GM19025 (cell line): ENCODE data around the gene JARID2.

ENCODE experiments used
- ATAC-seq: cut with Tn5 transposase; IDR thresholded peaks from one replicate; pipeline ENCODE4 v1.9.1; 2021; ENCODE audit warnings: mild to moderate bottlenecking, low read depth, moderate library complexity; ENCODE audit not compliant: unreplicated experiment

Gene JARID2

GRCh38 chr6:15263780-15264374 lies 18.0 kb downstream of the JARID2 start:
- ATAC-seq = no peak

DNA sequence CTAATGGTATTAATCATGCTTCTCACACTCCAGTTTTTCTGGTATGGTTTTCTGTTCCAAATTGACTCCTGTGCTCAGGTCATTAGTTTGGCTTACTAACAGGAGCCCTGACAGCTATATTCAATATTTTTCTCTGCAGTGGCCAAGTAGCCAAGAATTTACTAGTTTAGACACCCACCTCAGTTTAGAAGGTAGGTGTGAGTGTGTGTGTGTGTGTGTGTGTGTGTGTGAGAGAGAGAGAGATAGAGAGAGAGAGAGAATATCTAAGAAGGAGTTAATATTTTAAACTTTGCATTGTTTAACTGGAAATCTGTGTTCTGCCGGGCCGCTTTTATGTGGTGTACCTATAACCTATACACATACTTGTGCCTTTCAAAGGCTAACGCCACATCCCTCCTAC lies 18.5 kb downstream of the JARID2 start:
- ATAC-seq = no peak

DNA sequence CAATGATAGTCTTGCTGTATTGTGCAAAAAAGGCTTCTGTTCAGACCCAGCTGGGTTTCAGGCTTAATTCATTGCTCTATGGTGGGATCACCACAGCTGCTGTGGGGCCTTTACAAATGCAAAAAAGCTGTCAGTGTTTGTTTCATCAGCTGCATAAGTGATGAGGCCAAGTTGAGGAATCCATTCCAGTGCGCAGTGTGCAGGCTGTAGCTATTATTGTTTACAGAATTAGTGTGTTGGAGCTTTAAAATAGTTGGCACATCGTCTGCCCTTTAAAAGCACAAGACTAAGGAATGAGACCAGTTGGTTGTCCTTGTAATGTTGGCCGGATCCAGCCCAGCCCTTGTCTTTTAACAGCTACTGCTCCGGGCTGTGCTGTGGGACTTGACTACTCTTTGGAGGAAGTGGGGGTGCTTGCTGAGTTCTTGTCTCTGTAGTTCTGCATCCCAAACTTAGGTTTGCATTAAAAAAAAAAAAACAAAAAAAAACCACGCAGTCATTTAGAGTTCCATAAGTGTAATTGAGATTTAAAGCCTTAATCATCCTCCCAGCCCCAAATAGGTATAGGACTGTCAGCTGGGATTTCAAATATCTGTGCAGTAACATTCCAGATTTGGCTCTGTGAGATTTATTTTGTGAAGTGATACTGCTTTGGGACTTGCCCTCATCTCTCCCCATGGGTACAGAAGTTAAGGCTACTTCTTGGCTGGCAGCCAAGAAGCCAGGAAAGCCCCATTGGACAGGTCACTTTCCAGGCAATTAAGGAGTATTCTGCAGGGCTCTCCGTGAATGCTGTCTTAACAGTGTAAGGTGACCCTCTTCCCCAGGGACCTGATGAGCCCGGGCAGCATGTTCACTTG lies 19.3 kb downstream of the JARID2 start:
- ATAC-seq = no peak

DNA sequence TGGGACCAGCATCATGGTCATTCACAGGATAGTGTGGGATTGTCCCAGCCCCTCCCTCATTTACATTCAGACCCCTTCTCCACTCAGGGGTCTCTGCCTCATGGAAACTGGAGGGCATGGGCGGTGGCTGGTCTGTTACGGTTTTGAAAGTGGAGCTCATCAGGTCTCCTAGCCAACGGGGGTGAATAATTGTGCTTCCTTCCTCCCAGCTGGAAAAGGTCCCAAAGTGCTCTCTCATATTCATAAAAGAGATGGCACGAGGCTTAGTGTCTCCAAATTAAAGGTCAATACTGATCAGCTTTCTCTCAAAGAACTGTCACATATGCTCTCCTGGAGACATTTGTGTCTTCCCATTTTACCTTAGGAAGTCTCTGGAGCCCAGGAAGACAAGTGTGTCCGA lies 19.9 kb downstream of the JARID2 start:
- ATAC-seq = no peak

DNA sequence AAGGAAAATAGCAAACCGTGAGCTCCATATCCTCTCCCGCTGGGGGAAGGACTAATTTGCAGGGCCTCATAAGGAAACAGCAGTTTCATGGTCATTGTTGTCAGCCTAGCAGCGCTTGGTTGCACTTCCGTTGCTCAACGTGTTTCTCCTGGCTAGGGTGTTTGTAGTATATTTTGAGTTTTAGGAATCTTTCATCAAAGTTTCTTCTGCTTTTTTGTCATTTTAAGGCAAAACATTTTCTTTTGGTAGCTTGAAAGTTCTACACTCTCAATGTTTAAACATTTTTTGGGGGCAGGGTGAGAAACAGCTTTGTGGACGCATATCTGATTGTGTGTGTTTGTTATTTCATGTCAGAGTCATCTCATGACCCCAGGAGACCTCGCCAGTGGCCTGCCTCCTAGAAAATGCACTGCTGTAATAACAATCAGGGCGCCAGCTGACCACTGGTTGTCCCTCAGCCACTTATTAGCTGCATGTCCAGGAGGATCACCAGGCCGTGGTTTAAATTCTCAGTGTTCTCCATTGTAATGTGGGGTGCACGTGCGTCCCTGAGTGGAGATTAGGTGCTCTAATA lies 20.6 kb downstream of the JARID2 start:
- no peak for ATAC-seq

- no peak for ATAC-seq
These were observed 21.4 kb downstream of the JARID2 start for GRCh38 chr6:15267221-15267620.

DNA sequence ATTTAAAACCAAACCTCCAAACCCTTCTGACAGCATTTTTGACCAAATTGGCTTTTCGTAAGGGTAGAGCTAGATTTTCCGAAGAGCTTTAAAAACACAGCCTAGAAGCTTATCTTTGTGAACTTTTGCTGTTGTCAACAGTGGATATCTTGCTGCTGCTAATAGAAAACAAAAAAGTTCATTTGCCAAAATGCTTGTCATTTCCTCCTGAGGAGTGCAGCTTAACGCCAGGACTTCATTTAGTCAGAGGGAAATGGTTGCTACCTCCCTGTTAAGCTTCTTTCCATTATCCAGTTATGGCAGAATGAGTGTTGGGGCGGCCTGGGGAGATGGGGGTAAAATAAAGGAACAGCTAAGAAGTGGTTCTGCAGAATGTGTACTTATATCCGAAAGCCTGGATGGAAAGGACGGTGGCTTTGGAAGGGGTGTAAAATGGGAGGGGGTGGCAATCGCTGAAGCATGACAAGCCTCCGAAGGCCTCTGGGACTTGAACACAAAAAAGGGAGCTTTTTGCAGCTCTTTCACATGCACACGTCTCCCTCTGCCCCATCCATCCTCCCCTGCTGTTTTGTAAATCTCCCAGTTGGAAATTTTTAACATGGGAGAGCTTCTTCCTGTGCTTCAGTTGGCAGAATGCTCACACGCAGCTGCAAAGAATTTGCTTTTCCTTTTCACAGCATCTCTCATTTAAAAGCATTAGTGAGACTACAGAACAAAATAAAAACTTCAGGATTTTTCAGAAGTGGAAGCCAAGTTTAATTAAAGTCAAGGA lies 22.5 kb downstream of the JARID2 start:
- no peak for ATAC-seq

- no peak for ATAC-seq
These were observed 23.1 kb downstream of the JARID2 start for GRCh38 chr6:15269011-15269410.

- ATAC-seq = no peak
These were observed 23.8 kb downstream of the JARID2 start for GRCh38 chr6:15269619-15270018.

GRCh38 chr6:15270402-15270801 lies 24.5 kb downstream of the JARID2 start:
- no peak for ATAC-seq

- ATAC-seq = no peak
These were observed 26.7 kb downstream of the JARID2 start for GRCh38 chr6:15272562-15272961.

- no peak for ATAC-seq
These were observed 29.0 kb downstream of the JARID2 start for GRCh38 chr6:15274692-15275387.

GRCh38 chr6:15276036-15276985 lies 30.4 kb downstream of the JARID2 start:
- no peak for ATAC-seq

- no peak for ATAC-seq
These were observed 33.3 kb downstream of the JARID2 start for GRCh38 chr6:15279047-15279661.

GRCh38 chr6:15280028-15280427 lies 34.2 kb downstream of the JARID2 start:
- ATAC-seq = no peak

DNA sequence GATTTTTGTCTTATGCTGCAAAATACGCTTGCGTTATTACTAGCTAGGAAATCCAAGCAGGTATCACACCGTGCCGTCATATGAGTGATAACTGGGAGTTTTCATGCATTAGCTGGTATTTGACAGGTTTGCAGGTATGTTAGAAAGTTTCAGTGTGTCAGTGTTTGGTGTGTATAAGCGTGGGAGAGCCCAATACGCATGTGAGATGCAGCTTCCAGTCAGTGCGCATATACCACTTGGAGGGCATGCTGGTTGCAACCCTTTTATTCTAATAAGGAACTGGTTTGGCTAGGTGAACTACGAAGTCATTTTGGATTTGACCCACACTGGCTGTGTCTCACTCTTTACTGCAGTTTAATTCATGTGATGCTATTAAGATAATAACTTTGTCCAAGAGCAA lies 35.1 kb downstream of the JARID2 start:
- no peak for ATAC-seq

- no peak for ATAC-seq
These were observed 36.5 kb downstream of the JARID2 start for GRCh38 chr6:15282334-15282733.

- ATAC-seq = no peak
These were observed 38.1 kb downstream of the JARID2 start for GRCh38 chr6:15283986-15284361.

DNA sequence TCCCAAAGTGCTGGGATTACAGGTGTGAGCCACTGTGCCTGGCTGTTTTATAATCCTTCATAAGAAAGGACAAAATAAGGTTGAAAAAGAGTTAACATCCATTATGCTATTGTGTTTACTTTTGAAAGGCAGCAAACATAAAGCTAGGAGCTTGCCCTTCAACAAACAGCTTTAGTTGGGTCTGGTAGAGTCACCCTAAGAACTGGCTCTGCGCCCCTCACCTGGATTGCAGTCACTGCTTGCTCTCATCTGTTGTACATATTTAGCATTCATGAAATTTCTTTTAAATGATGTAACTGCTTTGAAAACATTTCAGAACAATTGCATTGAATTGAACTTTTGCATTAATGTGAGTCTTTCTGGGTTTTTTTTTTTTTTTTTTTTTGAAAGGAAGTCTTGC lies 38.9 kb downstream of the JARID2 start:
- no peak for ATAC-seq
